ENCODE data around the gene WDR27.

- TF ChIP-seq RAD21 (conservative IDR thresholded peaks at IDR 0.05 in 1 of 2, IDR thresholded peaks at IDR 0.05 in 1 of 2) (no peak), CTCF (IDR thresholded peaks at IDR 0.05) (no peak), ZNF302 (CRISPR knock-in tag; IDR thresholded peaks at IDR 0.05) (no peak), POLR2A (IDR thresholded peaks at IDR 0.05; ENCODE audit: low read length) (no peak), MYC (IDR thresholded peaks at IDR 0.05; ENCODE audit: borderline replicate concordance, low read length) (no peak), BCL3 (IDR thresholded peaks at IDR 0.05) (no peak)
Measured at GRCh38 chr6:169629256-169629655, 72.6 kb downstream of the WDR27 start.
